UCSD-AML1 (cell line): ENCODE measurements around the gene KCNK17.
"Not testable (repeated sequence)": the region's sequence is repeated elsewhere in the genome, so short reads cannot be mapped to it uniquely, and the experiment has no call there.

Experiments
- DNase-seq: peaks from one replicate; lab custom pipeline; 2025; ENCODE audit not compliant: unreplicated experiment; lab: John Stamatoyannopoulos, UW

Gene KCNK17

DNA sequence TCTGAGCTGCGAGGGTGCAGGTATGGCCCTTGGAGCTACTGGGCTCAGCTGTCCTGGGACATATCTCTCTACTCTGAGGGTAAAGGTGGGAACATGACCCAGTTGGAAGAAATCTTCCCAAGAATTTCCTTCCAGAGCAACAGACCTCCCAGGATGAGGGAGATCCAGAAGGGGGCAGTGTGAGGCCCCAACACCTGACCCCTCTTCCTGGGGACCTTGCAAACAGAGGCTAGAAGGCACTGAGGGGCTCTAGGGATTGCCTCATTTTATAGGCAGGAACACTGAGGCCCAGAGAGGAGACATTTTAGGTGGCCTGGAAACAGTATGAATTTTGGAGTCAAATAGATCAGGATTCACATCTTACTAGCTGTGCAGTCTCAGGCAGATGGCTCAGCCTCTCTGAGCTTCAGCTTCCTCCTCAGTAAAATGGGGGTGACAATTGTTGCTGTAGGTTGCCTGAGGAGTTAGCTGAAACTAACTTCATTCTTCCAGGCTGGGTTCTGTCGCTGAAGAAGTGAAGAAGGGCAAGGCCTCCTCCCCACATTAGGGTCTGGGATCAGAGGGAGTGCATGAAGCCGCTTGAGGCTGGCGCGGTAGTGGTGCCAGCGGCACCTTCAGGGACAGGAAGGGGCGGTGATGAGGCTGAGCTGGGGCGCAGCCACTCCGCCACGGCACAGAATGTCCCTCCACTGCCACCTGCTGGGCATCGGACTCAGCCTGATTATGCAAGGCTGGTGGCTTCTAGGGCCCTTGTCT is 11.4 kb downstream of the KCNK17 start:
- peak; percentile 85 for DNase-seq

DNA sequence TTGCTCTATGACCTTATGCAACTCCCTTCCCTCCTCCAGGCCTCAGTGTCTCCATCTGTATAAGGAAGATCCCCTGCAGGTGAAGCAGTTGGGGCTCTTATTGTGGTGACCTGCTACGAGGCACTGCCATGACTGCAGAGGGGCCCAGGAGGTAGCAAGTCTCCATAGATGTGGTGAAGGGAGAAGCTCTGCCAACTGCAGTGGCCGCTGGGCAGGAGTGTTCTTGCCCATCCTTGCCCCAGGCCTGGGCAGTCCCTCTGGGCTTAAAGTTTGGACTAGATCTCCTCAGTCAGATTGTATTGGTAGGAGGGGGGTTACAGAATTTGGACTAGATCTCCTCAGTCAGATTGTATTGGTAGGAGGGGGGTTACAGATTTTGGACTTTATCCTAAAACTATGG is 12.2 kb downstream of the KCNK17 start:
- no peak for DNase-seq

DNA sequence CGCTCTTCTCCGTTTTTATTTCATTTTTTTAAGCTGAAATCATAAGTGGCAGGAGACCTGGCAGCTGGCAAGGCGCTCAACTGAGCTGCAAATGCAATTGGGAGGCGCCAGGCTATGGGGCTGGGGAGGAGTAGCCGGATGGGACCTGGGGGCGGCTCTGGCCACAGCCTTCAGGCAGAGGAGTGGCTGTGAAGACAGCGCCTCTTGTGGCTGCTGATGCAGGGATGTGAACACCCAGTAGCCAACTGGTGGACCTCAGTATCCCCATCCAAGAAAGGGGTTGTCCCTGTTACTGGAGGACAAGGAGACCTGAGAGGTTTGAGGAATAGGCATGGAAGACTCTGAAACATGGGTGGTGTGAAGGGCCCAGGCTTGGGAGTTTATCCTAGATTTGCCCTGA is 12.6 kb downstream of the KCNK17 start:
- no peak for DNase-seq

DNA sequence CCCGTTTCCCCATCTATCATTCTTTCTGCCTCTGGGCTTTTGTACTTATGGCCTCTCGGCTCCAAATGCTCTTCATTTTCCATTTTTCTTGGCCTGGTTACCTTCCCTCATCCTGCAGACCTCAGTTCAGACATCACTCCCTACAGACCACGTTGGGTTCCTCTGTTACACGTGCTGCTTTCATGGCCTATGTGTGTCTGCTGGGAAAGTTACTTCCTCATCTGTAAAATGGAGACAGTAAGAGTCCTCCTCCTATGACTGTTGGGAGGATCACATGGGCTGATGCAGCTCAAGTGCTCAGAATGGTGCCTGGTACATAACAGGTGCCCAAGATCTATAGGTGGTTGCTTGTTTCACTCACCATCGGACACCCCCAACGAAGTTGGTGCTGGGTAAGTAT is 13.5 kb downstream of the KCNK17 start:
- DNase-seq = no peak

DNA sequence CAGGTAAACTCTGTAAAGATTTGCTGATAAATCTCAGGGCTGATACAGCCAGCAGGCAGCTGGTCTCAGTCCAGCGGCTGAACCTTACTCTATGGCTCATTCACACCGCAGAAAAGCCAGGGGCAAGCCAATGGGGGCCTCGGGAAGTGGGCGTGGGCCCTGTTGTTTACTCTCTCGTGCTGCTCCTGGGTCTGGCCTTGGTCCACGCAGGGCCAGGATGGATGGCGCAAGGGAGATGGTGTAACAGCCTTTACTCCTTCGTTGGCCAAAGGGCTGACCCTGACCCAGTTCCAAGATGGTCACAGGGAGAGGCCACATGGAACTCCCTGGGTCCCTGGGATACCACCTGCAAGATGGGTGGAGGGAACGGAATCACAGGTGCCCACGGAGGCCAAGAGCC is 16.2 kb downstream of the KCNK17 start:
- no peak for DNase-seq

DNA sequence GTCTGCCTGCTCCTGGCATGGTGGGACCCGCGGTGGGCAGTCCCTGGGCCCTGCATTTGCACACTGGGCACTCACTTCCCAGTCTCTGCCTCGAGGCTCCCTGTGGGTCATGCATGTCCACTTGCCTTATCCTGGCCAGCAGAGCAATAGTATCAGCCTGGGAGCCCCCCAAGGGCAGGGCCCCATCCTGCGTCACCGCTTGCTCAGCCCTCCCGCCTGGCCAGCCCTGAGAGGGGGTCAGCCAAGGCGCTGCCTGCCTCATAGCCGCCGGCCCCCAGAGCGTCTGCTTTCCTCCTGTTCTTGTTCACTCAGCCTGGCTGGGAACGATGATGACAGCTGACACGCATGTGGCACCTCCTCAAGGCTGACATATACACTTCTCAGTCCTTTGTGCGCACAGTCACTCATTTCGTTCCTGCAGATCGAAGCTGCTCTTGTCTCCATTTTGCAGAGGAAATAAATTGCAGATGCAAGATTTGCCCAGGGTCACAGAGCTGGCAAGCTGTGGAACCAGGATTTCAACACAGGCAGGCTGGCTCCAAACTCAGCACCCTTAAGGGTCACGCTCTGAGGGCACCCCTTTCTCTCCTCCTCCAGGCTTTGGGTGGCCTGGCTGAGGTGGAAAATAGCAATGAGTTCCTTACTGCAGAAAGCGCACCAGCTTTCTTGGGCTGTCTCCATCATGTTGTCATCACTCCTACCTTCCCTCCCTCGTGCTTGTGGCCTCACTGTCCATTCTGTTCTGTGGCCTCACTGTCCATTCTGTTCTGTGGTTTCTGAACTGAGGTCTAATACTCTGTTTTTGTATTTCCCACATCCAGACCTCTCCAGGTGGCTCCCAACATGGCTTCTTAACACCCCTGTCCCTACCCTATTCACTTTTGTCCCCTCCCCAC is 17.2 kb downstream of the KCNK17 start:
- no peak for DNase-seq

DNA sequence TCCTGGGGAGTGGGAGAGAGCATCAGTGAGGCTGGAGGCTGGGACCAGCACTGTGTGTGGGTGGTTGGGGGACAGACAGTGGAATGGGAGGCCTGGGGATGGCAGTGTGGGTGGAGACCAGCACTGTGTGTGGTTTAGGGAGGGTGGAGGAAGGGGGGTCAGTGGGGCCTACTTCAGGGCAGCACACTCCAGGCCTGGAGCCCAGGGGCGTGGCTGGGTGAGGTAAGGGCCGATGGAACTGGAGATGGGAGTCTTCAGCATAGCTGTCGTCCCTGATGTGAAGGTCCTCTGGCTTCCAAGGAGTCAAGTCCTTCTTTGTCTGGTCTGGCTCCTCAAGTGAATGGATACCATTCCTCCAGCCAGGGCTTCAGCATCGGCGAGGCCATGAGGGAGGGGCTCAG is 18.6 kb downstream of the KCNK17 start:
- no peak for DNase-seq

DNA sequence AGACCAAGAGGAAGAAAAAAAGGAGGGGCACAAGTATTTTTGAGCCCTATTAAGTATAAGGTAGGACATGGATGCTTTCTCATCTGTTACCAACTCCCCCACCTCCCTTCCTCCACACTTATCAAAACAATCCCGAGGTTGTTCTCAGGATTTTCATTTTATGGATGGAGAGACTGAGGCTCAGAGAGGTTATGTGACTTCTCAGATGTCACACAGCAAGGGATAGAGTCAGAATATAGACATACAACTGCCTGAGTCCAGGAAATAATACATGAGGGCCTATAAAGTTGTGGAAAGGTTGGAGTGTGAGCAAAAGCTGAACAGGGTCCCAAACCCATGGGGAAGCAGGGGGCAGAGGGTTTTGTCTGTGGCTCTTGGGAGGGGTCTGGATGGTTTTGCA is 19.3 kb downstream of the KCNK17 start:
- no peak for DNase-seq

DNA sequence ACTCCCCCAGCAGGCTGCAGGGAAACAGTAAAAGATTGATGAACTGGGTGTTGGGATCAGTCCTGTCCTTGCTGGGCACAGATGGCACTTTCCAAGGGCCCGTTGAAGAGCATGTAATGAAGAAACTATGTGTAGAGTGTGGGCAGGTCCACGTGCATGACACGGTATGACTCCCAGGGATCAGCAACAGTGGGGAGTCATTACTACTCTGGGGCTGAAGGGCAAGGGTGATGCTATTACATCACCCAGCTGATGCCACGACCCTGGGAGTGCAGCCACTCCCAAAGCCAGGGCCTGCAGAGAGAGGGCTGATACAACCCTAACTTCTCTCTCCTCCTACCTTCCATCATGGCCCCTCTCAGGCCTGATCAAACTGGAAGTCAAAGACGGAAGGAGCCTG is 20.1 kb downstream of the KCNK17 start:
- DNase-seq = no peak

DNA sequence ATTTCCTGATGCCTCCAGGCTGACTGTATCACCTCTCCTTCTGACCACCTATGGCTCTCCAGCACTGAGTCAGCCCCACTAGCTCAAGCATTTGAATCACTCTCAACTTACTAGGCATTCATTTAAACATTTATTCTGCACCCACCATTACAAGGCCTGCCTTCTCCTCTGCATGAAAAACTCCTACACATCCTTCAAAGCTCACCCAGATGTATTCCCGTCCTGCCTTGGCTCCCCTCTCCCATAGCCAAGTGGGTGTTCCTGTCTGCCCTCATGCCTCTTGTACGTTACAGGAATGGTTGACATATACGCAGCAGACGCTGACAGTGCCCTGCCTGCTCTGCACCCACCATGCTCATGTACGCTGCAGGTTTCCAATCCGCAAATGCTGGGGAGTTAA is 21.6 kb downstream of the KCNK17 start:
- DNase-seq = no peak

DNA sequence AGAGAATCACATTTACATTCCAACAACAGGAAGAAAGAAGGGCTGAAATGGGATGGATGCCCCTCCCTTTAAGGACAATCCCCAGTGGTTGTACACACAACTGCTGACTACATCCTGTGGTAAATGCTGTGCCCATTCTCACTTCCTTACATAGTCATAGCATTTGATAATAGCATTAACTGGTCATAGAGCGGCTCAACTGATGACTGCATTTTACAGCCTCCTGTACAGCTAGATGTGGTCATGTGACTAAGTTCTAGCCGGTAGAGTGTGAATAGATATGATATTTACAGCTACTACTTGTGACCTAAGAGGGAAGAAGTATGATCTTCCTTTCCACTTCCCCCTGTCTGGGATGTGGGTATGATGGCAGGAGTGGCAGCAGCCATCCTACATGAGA is 24.7 kb downstream of the KCNK17 start:
- no peak for DNase-seq

DNA sequence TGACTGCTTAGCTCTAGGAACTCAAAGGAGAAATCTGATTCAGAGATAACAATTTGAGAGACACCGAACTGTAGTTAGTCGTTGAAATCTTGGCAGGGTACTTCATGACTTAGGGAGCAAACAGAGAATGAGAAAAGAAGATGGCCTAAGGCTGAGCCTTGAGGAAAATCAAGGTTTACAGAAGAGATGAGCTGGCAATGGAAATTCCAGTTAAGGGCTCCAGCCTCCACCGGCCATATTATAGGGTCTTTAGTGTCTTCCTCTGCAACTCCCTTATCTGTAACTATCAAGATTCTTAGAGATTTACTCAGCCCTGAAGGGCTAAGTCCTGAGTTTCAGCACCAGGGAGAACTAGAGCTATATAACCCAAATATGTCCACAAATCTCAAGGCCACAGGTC is 26.6 kb downstream of the KCNK17 start:
- no peak for DNase-seq

DNA sequence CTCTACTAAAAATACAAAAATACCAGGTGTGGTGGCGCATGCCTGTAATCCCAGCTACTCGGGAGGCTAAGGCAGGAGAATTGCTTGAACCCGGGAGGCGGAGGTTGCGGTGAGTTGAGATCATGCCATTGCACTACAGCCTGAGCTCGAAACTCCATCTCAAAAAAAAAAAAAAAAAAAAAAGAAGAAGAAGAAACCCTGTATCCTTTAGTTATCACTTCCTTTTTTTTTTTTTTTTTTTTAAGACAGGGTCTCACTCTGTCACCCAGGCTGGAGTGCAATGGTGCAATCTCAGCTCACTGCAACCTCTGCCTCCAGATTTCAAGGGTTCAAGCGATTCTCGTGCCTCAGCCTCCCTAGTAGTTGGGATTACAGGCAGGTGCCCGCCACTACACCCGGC is 27.6 kb downstream of the KCNK17 start:
- not testable (repeated sequence) for DNase-seq

DNA sequence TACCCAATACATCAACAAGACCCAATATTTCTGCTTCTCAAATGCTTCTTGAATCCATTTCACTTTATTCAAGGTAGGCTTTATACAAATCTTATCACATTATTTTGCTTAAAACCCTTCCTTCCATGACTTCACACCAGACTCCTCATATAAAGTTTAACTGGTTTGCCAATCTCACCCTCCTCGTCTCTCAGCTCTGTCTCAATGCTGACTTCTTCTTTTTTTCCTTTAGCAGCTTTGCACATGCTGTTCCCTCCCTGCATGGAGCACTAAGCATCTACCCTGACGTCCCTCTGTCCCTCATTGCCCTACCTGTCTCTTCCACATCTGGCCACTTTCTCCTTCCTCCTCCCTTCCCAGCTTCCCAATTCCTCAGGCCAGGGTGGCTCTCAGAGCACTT is 31.4 kb downstream of the KCNK17 start:
- no peak for DNase-seq

DNA sequence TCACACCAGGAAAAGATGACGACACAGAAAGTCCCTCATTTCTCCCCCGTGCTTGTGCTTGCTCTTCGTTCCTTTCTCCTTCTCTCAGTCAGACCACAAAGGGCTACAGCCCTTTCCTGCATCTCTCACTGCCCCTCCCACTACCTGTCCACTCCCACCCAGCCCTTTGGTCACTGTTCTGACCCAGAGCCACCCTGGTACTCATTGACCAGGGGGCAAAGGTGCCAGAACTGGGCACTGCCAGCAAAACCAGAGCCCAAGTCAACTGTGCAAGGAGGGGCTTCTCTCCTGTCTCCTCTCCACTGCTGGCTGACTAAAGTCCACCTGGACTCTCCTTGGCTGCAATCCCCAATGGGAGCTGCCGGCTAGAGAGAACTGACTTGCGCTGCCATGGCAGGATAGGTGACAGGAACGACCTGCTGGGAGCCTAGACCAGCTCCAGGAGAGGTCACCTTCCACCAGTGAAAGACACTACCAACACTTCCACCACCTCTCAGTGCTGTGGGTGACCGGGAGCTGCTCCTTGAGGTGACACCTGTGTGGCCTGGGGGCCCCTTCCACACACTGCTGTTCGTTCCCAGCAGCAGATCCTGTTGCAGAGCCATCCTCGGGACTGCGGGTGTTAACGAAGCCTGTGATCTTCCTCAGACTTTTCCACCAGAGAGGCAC is 32.8 kb downstream of the KCNK17 start:
- no peak for DNase-seq

DNA sequence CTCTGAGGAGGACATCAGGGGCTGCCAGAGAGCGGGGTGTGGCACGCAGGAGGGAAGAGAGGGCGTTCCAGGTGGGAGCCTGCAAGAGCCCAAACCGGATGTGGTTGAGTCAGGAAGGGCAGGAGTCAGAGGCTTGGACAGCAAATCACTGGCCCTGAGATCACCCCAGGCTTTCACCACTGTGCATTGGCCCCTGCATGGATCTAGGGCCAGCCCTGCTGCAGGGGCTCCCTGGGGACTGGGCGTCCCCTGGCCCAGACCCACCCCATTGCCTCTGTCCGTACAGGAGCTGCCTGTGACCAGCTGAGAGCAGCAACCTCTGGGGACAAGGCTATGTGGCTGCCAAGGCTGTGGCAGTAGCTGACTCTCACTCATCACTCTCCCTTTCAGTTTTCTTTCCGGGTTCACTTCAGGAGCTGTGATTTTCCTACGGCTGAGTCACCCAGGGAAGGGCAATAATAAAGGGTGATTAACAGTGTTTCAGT is 33.9 kb downstream of the KCNK17 start:
- no peak for DNase-seq

DNA sequence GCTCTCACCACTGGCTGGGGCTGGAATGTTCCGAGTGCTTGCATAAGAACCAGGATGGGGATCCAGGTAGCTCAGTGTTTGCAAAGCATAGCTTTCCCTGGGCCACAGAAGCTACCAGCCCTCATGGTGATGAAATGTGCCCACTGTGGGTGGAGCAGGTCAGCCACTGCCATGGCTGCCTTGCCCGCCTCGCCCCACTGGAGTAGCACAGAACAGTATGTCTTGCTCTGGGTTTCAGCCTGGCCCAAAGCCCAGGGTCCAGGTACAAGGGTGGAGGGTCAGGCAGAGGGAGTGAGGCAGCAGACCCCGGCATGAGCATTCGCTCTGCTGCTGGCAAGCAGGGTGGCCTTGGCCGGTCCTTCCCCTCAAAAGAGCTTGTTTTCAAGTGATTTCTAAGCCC is 34.7 kb downstream of the KCNK17 start:
- no peak for DNase-seq

DNA sequence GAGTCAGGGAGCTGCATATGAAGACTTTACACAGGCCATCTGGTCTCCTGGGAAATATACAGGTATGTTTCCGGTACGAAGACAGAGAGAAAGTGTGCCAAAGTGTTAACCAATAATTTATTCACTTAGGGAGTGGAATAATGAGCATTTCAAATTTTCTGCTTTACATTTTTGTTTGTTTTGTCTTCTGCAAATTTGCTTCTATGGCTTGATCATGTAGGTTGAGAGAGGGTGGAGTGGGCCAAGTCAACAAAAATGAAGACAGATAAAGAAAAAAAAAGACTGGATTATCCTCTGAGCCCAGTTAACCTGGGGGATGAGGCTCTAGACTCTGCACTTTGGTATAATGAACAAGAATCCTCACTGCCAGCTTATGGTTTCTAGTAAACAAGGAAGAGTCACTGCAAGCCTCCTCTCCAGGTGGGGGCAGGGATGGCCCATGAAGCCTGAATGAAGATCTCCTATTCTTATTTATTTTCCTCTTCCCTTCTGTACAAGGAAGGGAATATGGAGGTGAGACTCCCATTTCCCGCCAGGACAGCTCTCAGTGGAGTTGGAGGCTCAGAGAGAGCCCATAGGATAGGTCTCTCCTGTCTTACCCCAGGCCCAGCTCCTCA is 37.7 kb downstream of the KCNK17 start:
- DNase-seq = no peak

DNA sequence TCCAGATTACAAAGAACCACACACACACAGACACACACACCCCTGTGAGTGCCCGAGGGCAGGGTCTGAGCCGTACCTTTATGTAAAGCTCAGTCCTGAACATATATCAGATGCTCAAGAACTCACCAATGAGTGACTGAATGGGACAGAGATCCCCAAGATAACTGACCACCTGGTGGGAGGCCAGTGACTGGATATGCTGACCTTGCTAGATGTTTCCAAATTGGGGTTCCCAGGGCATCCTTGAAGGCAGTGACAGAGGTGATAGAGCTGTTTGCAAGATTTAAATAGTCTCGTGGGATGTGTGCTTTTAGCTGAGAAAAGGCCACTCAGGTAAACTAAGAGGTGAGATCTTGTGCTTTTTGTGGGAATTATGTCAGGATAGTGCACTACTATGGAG is 39.3 kb downstream of the KCNK17 start:
- DNase-seq = no peak

DNA sequence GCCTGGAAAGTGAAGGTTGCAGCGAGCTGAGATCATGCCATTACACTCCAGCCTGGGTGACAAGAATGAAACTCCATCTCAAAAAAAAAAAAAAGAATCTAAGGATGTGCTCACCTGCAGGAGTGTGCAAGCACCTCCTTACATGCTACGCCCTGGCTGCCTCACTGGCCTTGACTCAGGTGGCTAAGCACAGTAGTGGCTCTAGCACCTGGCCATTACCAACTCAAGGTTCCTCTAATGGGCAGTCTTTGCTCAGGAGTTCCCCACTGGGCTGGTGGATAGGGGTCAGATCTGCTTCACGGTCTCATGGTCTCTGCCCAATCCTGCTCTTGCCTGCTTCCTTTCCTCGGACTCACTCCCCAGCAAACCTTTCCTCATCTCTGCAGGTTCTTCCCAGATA is 39.7 kb downstream of the KCNK17 start:
- no peak for DNase-seq

DNA sequence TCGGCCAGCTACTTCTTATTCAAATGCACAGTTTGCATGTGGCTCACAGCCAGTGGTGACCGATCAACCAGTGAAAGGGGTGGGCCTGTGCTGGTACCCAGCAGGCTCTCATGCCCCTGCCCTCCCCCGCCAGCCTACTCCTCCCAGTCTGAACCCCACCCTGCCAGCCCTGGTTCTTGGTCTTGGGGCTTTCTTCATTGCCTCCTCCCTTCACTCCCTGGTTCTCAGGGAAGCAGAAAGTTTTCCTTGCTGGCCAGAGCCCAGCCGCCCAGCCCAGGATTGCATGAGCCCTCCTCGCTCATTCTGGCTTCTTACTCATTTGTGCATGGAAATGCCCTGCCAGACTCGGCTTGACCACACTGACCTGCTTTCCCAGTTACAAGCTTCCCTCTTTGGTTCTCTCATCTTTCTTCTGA is 40.8 kb downstream of the KCNK17 start:
- DNase-seq = no peak
